Cardiac muscle cell (in vitro differentiated cells and primary cell): ENCODE results near the gene BRINP1. TPM values are rescaled to one million over a fixed set of nuclear protein-coding genes. Genes with fewer than 3 reads are reported as not detected.

Source experiments
- DNase-seq, 2 donors: peaks; one replicate each; pipeline versions ENCODE4 v3.0.0 to v3.0.0-alpha.2; 2010 to 2017; ENCODE audit warnings: low read depth in 1 of 2, low spot score in 1 of 2
- H3K27ac ChIP-seq: fragments of 200-600 bp; sonication (generic); 2 replicates; pipeline ENCODE4 v1.5.1; 2016
- H3K27me3 ChIP-seq: fragments of 200-600 bp; sonication (generic); 2 replicates; pipeline ENCODE4 v1.6.0; 2016; ENCODE audit warnings: control low read depth
- H3K36me3 ChIP-seq: fragments of 200-600 bp; sonication (generic); 2 replicates; pipeline ENCODE4 v1.5.1; 2016; ENCODE audit warnings: control low read depth
- H3K4me1 ChIP-seq: fragments of 200-600 bp; sonication (generic); 2 replicates; pipeline ENCODE4 v1.8.1; 2017; ENCODE audit warnings: low read depth, mild to moderate bottlenecking, mixed run types
- H3K4me3 ChIP-seq: fragments of 200-600 bp; sonication (generic); 2 replicates; pipeline ENCODE4 v1.5.1; 2016; ENCODE audit warnings: mild to moderate bottlenecking
- H3K9me3 ChIP-seq: fragments of 200-600 bp; sonication (generic); 2 replicates; pipeline ENCODE4 v1.5.1; 2017; ENCODE audit warnings: low read depth, mild to moderate bottlenecking, control low read depth
- polyA plus RNA-seq: library from polyadenylated mRNA; unstranded; fragments of >200 nt; fragmentation: Nextera tagmentation; extraction: Ambion mirVana; gene quantifications from 2 replicates; pipeline ENCODE4 v1.2.1, GENCODE V29; 2016
- total RNA-seq: library from RNA; depleted of rRNA; stranded (reverse); fragments of >200 nt; gene quantifications from 2 replicates; pipeline ENCODE4 v1.2.3, GENCODE V29; 2016
- TF ChIP-seq, protein P1 (sequence below): IDR thresholded peaks from 2 replicates; pipeline ENCODE4 v1.5.1; 2012; ENCODE audit warnings: low read depth, mild to moderate bottlenecking, low read length

The BRINP1 gene
- total and polyA plus RNA-seq, 2 experiments from 2014 or later: 4.5 to 5.2 TPM

DNA sequence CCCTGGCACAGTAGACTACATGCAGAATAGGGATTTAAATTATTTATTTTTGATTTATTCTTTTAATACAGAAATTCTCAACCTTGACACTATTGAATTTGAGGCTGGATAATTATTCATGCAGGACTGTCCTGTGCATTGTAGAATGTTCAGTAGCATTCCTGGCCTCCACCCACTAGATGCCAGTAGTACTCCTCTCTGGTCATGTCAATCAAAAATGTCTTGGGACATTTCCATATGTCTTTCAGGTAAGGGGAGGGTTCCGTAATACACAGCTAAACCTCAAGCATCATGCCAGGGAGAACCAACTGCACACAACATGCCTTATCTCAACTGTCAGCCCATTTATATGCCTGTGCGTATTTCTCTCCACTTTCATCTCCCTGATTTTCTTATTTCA lies 231.8 kb downstream of the BRINP1 start:
- DNase-seq: no peak
- Histone ChIP-seq H3K4me1 (no peaks in the 10 kb centered on the region), H3K27ac (no peak overlapping the region), H3K9me3 (no peaks in the 10 kb centered on the region), H3K27me3 (no peaks in the 10 kb centered on the region), H3K4me3 (no peak overlapping the region), H3K36me3 (no peaks in the 10 kb centered on the region)
- TF ChIP-seq, protein P1, sequence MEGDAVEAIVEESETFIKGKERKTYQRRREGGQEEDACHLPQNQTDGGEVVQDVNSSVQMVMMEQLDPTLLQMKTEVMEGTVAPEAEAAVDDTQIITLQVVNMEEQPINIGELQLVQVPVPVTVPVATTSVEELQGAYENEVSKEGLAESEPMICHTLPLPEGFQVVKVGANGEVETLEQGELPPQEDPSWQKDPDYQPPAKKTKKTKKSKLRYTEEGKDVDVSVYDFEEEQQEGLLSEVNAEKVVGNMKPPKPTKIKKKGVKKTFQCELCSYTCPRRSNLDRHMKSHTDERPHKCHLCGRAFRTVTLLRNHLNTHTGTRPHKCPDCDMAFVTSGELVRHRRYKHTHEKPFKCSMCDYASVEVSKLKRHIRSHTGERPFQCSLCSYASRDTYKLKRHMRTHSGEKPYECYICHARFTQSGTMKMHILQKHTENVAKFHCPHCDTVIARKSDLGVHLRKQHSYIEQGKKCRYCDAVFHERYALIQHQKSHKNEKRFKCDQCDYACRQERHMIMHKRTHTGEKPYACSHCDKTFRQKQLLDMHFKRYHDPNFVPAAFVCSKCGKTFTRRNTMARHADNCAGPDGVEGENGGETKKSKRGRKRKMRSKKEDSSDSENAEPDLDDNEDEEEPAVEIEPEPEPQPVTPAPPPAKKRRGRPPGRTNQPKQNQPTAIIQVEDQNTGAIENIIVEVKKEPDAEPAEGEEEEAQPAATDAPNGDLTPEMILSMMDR: no peak

DNA sequence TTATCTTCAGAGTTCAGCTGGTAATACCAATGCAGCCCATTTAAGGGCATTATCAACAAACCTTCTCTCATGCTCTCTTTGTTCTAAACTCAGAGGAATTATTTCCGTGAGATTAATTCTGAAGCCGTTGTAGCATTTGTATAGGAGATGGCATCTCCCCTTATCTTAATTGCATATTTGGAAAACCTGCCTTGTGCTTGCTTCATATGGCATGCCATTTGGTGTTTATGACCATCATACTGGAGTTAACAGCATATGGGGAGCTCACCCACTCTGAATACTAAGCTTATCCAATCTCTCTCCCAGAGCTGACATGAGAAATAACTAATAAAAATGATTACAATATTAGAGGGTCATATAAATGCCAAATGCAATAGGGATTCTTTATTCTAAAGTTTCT lies 243.2 kb downstream of the BRINP1 start:
- TF ChIP-seq, protein P1: no peak
- Histone ChIP-seq H3K36me3 (no peaks in the 10 kb centered on the region), H3K9me3 (no peaks in the 10 kb centered on the region), H3K27ac (no peak overlapping the region), H3K27me3 (no peaks in the 10 kb centered on the region), H3K4me3 (no peak overlapping the region), H3K4me1 (no peaks in the 10 kb centered on the region)
- no peak for DNase-seq

DNA sequence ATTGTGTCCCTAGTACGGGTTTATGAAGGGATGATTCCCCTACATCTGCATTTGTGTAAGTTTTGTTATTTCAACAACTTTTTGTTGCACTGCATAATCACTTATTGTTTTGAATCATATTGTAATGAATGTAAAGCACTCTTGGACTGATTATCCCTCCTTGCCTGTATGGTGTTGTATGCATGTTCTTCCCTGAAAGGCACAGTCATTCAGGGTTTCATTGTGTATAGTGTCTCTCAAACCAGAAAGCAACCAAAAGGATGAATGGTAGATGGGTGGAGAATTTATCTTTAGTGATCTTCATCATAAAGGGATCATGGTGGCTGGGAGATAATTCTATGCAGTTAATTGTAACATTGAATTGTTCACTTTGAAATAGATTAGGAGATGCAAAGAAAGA lies 247.3 kb downstream of the BRINP1 start:
- H3K9me3 ChIP-seq: no peaks in the 10 kb centered on the region
- no peak overlapping the region for H3K27ac ChIP-seq
- DNase-seq: no peak
- H3K4me3 ChIP-seq: no peak overlapping the region
- TF ChIP-seq, protein P1: no peak
- H3K4me1 ChIP-seq: no peaks in the 10 kb centered on the region
- H3K36me3 ChIP-seq: no peaks in the 10 kb centered on the region
- H3K27me3 ChIP-seq: no peaks in the 10 kb centered on the region

DNA sequence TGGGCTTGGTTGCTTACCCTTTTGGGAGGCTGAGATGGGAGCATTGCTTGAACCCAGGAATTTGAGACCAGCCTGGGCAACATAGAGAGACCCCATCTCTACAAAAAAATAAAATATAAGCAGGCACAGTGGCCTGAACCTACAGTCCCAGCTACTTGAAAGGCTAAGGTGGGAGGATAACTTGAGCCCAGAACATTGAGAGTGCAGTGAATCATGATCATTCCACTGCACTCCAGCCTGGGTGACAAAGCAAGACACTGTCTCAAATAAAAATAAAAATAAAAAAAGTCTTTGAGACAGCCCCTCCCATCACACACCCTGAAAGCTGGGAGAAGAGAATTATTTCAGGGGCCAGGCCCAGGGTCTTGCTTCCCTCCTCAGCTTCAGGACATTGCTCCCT lies 251.8 kb downstream of the BRINP1 start:
- no peaks in the 10 kb centered on the region for H3K4me1 ChIP-seq
- TF ChIP-seq, protein P1: no peak
- no peaks in the 10 kb centered on the region for H3K9me3 ChIP-seq
- H3K27me3 ChIP-seq: no peaks in the 10 kb centered on the region
- DNase-seq: no peak
- H3K36me3 ChIP-seq: no peaks in the 10 kb centered on the region
- H3K27ac ChIP-seq: no peak overlapping the region
- H3K4me3 ChIP-seq: no peak overlapping the region
